AG04449 (cell line): ENCODE measurements around the gene MEGF11.

Source experiments
- CTCF ChIA-PET: fragments of 350-600 bp; formaldehyde crosslinking; extraction: SDS; loops from one replicate; lab custom pipeline; 2021; ENCODE audit warnings: antibody characterized with exemption; lab: Yijun Ruan, JAX
- POLR2A ChIA-PET: fragments of 400-600, 350-600 bp; formaldehyde crosslinking; extraction: SDS; loops from one replicate; lab custom pipeline; 2020; ENCODE audit warnings: antibody characterized with exemption, inconsistent platforms; lab: Yijun Ruan, JAX
- DNase-seq: peaks from one replicate; pipeline ENCODE4 v3.0.0-alpha.2; 2010; ENCODE audit warnings: low read depth, low spot score
- H3K4me3 ChIP-seq: 2 replicates; pipeline ENCODE4 v1.5.1; 2011; ENCODE audit warnings: low read depth, mild to moderate bottlenecking, control low read depth, low read length
- CTCF ChIP-seq: IDR thresholded peaks from one replicate; pipeline ENCODE4 v1.5.1; 2011; ENCODE audit warnings: mild to moderate bottlenecking, moderate library complexity, low read length, control low read depth, inconsistent platforms; ENCODE audit not compliant: insufficient read depth; ENCODE audit errors: missing control alignments

MEGF11 gene

DNA sequence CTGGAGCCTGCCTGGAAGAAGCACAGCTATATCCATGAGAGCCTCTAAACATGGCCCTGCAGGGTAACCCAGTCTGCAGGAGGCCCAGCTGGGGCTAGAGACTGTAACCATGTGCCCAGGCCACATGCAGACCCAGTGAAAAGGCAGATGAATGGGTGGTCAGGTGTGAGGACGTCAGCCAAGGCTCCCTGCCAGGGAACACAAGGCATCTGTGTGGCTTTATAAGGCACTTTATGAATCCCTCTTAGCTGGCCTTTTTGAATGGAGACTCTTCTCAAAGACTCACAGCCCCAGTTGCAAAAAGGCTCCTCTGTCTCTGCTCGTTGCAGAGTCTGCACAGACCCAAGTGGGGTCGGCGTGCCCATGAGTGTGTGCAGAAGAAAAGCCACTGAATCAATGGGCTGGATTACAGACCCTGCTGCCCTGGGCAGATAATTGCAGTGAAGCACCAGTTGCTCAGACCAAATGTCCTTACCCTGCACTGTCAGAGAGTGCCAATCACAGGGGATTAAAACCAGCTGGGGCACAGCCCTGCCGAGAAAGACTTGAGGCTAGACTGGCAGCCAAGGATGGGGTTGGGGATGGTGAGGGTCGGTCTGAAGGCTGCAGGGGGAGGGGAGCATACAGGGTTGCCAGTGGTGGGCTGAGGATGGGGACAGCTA lies 230.1 kb downstream of the MEGF11 start:
- H3K4me3 ChIP-seq, result no peak overlapping the region
- DNase-seq, result no peak
- ChIA-PET POLR2A (interaction anchor here (0.5 kb wide), 1 partner anchor 9 kb away, joined by 5 read pairs; no protein-coding TSS in a partner anchor), CTCF (interaction anchor here (0.6 kb wide), 1 partner anchor 728 kb away, joined by 3 read pairs; no protein-coding TSS in a partner anchor)
- no peak for TF ChIP-seq CTCF

- no peak overlapping the region for H3K4me3 ChIP-seq
- POLR2A ChIA-PET, result no interaction called here
- CTCF ChIA-PET, result no interaction called here
- TF ChIP-seq CTCF, result no peak
- no peak for DNase-seq
Observed at GRCh38 chr15:66022163-66022525, 231.4 kb downstream of the MEGF11 start.

- ChIA-PET POLR2A (no interaction called here), CTCF (interaction anchor here (0.6 kb wide), 1 partner anchor 13 kb away, joined by 4 read pairs; no protein-coding TSS in a partner anchor)
- DNase-seq, result no peak
- no peak for TF ChIP-seq CTCF
- no peak overlapping the region for H3K4me3 ChIP-seq
Observed at GRCh38 chr15:66021496-66022162, 231.9 kb downstream of the MEGF11 start.

DNA sequence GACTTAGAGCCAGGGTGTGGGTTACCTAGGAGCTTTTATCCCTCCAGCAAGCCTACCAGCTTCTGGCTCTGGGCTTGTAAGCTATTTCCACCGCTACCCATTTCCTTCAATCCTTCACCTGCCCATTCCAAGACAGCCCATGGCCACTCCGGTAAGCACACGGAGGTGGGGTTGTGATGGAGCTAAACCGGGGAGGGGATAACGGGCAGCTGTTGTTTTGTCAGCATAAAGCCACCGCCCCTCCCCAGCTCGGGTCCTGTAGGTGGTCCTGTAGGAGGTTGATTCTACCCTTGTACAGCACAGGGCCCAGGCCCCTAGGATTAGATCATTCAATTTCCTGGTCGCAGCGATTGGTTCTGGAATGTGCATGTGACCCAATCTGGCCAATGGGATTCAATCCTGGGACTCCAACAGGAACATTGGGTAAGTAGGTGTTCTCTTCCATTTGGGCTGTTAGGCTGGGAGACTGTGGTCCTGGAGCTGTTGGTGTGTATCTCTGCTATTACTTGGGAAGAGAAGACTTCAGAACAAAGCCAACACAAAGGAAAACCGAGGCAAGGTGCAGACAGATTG lies 233.6 kb downstream of the MEGF11 start:
- no peak overlapping the region for H3K4me3 ChIP-seq
- DNase-seq, result no peak
- CTCF ChIA-PET, result no interaction called here
- POLR2A ChIA-PET, result no interaction called here
- TF ChIP-seq CTCF, result no peak

DNA sequence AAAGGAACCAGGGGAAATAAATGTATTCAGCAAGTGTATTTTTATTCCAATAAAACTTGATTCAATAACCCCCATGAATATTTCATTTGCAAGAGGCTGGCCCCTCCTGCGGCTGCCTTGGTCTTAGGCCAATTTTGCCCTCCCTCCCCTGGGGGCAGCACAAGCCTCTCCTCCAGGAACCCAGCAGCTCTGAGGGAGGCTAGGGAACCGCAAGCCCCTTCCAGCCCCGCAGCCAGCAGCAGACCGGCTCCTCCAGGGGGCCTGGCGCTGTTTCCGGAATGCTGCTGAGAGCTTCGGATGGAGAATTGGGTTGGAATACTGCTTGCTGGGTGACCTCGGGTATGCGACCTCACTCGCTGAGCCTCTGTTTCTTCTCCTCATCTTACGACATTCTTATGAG lies 234.2 kb downstream of the MEGF11 start:
- H3K4me3 ChIP-seq, result no peak overlapping the region
- TF ChIP-seq CTCF, result no peak
- DNase-seq, result no peak
- CTCF ChIA-PET, result no interaction called here
- POLR2A ChIA-PET, result no interaction called here

DNA sequence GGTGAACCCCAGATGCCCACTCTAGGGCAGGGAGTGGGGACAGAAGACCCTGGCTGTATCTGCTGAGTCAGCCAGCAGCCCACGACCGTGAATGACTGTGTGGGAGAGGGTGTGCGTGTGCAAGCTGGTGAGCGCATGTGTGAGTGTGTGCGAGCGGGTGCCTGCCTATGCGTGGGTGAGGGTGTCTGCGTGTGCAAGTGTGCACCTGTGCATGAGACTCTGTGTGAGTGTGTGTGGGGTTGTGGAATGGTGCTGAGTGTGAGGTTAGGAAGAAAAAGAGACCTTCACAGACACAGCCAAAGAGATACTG lies 235.1 kb downstream of the MEGF11 start:
- no peak for DNase-seq
- no peak overlapping the region for H3K4me3 ChIP-seq
- CTCF ChIA-PET, result no interaction called here
- TF ChIP-seq CTCF, result no peak
- POLR2A ChIA-PET, result no interaction called here
